Measurements from ENCODE around the gene KLRG1.

The KLRG1 gene

GRCh38 chr12:9043766-9044165 is 54.4 kb downstream of the KLRG1 start:
- no peak for DNase-seq

DNA sequence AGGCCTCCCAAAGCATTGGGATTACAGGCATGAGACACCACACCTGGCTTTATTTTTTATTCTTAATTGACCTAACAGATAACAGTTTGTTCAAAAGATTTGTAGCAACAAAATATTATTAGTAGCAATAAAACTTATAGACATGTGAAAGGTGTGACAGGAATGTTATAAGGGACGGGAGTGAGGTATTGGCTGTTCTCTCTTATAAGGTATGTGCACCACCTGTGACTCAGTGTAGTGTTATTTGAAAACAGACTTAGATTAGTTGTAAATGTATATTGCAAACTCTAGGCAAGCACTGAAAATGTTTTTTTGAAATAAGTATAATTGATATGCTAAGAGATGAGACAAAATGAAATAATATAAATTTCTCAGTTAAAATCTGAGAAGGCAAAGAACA is 57.8 kb downstream of the KLRG1 start:
- no peak for DNase-seq

- no peak for DNase-seq
Measured at GRCh38 chr12:9048930-9049329, 59.6 kb downstream of the KLRG1 start.

- no peak for DNase-seq
Measured at GRCh38 chr12:9049520-9050133, 60.3 kb downstream of the KLRG1 start.

DNA sequence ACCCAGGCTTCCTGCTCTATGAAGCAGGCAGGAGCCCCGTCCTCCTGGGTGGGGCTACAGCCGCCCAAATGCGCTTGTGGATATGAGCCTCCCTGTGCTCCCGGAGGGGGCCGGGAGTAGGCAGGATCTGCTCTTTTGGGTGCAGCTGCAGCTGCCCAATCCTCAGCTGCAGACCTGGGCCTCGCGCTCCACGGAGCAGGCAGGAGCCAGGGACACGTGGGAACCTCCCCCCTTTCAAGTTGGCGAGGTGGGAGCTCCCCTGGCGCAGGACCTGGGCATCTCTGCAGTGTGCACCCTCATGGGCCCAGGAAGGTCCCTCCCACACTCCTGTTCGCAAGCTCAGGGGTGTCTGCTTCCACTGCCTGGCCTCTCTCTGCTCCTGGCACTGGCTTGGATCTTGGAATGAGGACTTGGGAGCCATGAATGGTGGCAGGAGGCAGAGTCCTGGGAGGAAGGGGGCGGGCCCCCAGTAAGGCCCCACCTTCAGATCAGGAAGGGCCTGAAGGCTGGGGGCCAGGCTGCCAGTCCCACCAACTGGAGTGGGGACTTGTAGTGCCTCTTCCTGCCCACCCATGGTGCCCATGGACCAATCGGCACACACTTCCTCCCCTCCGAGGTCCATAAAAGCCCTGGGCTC is 61.3 kb downstream of the KLRG1 start:
- no peak for DNase-seq

- DNase-seq = no peak
Measured at GRCh38 chr12:9051158-9051550, 61.8 kb downstream of the KLRG1 start.

GRCh38 chr12:9052610-9053009 is 63.3 kb downstream of the KLRG1 start:
- DNase-seq = no peak

Data from SIG-M5 (cell line).